Measurements from ENCODE around the gene THBS2. TPM values are rescaled to one million over a fixed set of nuclear protein-coding genes. Genes with fewer than 3 reads are reported as not detected.
"Not testable (repeated sequence)": the region's sequence is repeated elsewhere in the genome, so short reads cannot be mapped to it uniquely, and the experiment has no call there.

THBS2 gene
- total and polyA plus RNA-seq, 2 donors: 2.6 to 4.2 TPM

DNA sequence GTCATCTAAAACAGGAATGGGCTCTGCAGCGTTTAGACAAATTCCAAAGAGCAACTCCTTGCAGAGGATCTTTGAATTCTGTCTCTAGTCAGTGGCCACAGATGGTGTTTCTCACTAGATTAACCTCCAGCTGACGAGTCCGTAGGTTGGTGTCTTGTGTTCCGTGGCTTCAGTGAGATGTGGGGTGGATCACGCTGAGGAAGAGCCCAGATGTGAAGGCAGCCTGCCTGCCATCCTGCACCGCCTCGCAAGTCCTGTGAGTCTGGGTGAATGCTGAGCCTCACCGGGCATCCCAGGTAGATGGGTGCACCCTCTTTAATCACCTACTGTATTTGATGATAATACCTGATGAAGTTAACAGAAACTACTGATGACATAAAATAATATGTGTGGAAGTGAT is 70.4 kb downstream of the THBS2 start:
- no peak overlapping the region for H3K27ac ChIP-seq (ENCODE audit: low read depth in 1 of 2, low read length in 1 of 2)
- WGBS: 96% methylated on average over 8 of the region's 8 CpGs
- no peaks in the 10 kb centered on the region for H3K4me1 ChIP-seq (ENCODE audit: control insufficient read depth in 2 of 2, insufficient read depth in 2 of 2, low read length in 2 of 2)
- peaks cover 0 to 4% of the 10 kb centered on the region in 2 donors for H3K9me3 ChIP-seq (ENCODE audit: control insufficient read depth in 2 of 2, insufficient read depth in 1 of 2, low read length in 1 of 2)
- DNase-seq (ENCODE audit: low read depth in 6 of 9, low spot score in 9 of 9): no peak
- no peak overlapping the region for H3K4me3 ChIP-seq (ENCODE audit: low read length in 2 of 2)
- H3K36me3 ChIP-seq (ENCODE audit: control insufficient read depth in 2 of 2, insufficient read depth in 2 of 2, low read length in 1 of 2): no peaks in the 10 kb centered on the region
- no peaks in the 10 kb centered on the region for H3K27me3 ChIP-seq (ENCODE audit: control insufficient read depth in 2 of 2, insufficient read depth in 1 of 2, low read length in 1 of 2)

DNA sequence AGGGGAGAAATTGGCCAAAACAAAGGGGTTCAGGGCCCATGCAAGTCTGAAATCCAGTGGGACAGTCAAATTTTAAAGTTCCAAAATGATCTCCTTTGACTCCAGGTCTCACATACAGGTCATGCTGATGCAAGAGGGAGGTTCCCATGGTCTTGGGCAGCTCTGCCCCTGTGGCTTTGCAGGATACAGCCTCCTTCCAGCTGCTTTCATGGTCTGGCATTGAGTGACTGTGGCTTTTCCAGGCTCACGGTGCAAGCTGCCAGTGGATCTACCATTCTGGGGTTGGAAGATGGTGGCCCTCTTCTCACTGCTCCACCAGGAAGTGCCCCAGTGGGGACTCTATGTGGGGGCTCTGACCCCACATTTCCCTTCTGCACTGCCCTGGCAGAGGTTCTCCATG is 73.8 kb downstream of the THBS2 start:
- 98% methylated on average over 1 of the region's 1 CpG for WGBS
- DNase-seq (ENCODE audit: low read depth in 6 of 9, low spot score in 9 of 9); H3K4me3 ChIP-seq (ENCODE audit: low read length in 2 of 2); H3K9me3 ChIP-seq (ENCODE audit: control insufficient read depth in 2 of 2, insufficient read depth in 1 of 2, low read length in 1 of 2); H3K36me3 ChIP-seq (ENCODE audit: control insufficient read depth in 2 of 2, insufficient read depth in 2 of 2, low read length in 1 of 2); H3K4me1 ChIP-seq (ENCODE audit: control insufficient read depth in 2 of 2, insufficient read depth in 2 of 2, low read length in 2 of 2); H3K27ac ChIP-seq (ENCODE audit: low read depth in 1 of 2, low read length in 1 of 2); H3K27me3 ChIP-seq (ENCODE audit: control insufficient read depth in 2 of 2, insufficient read depth in 1 of 2, low read length in 1 of 2): not testable (repeated sequence)

GRCh38 chr6:169177516-169178166 is 76.0 kb downstream of the THBS2 start:
- Histone ChIP-seq H3K4me1 (ENCODE audit: control insufficient read depth in 2 of 2, insufficient read depth in 2 of 2, low read length in 2 of 2) (no peaks in the 10 kb centered on the region), H3K27me3 (ENCODE audit: control insufficient read depth in 2 of 2, insufficient read depth in 1 of 2, low read length in 1 of 2) (no peaks in the 10 kb centered on the region), H3K4me3 (ENCODE audit: low read length in 2 of 2) (no peak overlapping the region), H3K9me3 (ENCODE audit: control insufficient read depth in 2 of 2, insufficient read depth in 1 of 2, low read length in 1 of 2) (no peaks in the 10 kb centered on the region), H3K27ac (ENCODE audit: low read depth in 1 of 2, low read length in 1 of 2) (no peak overlapping the region), H3K36me3 (ENCODE audit: control insufficient read depth in 2 of 2, insufficient read depth in 2 of 2, low read length in 1 of 2) (no peaks in the 10 kb centered on the region)
- WGBS: 89% methylated on average over 10 of the region's 10 CpGs
- DNase-seq (ENCODE audit: low read depth in 6 of 9, low spot score in 9 of 9): no peak

DNA sequence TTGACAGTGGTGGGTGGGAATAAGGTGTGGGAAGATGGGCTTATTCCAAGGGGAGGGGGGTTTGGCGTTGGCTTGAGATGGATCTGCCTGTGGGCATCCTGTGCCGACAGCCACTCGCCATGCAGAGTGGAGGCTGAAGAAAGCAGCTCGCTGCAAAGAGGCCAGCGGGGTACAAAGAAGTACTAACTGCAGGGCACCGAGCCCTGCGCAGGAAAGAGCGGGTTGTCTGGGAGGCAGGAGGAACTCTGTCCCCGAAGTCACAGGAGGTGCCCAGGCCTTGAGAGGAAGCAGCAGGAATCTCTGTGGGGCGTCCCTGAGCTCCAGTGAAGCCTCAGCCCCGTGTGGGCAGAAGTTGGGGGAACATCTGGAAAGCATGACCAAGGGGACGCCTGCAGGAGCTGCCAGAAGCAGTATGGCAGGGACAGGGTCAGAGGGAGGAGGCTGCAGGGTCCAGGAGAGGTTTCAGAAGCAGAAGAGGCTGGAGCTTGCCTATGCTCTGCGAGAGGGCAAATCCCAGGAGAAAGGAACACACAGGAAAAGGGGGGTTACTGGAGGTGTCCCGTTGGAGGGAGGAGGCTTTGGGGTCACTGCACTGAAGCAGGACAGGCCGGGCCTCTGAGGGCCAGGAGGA is 77.2 kb downstream of the THBS2 start:
- no peaks in the 10 kb centered on the region for H3K4me1 ChIP-seq (ENCODE audit: control insufficient read depth in 2 of 2, insufficient read depth in 2 of 2, low read length in 2 of 2)
- no peaks in the 10 kb centered on the region for H3K27me3 ChIP-seq (ENCODE audit: control insufficient read depth in 2 of 2, insufficient read depth in 1 of 2, low read length in 1 of 2)
- no peak for DNase-seq (ENCODE audit: low read depth in 6 of 9, low spot score in 9 of 9)
- 88% methylated on average over 15 of the region's 15 CpGs for WGBS
- H3K4me3 ChIP-seq (ENCODE audit: low read length in 2 of 2): no peak overlapping the region
- no peaks in the 10 kb centered on the region for H3K9me3 ChIP-seq (ENCODE audit: control insufficient read depth in 2 of 2, insufficient read depth in 1 of 2, low read length in 1 of 2)
- H3K36me3 ChIP-seq (ENCODE audit: control insufficient read depth in 2 of 2, insufficient read depth in 2 of 2, low read length in 1 of 2): no peaks in the 10 kb centered on the region
- no peak overlapping the region for H3K27ac ChIP-seq (ENCODE audit: low read depth in 1 of 2, low read length in 1 of 2)

- no peak for DNase-seq (ENCODE audit: low read depth in 6 of 9, low spot score in 9 of 9)
- 91% methylated on average over 15 of the region's 15 CpGs for WGBS
These were observed 78.2 kb downstream of the THBS2 start for GRCh38 chr6:169175360-169175887.

GRCh38 chr6:169174516-169175359 is 78.9 kb downstream of the THBS2 start:
- 89% methylated on average over 27 of the region's 28 CpGs for WGBS
- Histone ChIP-seq H3K36me3 (ENCODE audit: control insufficient read depth in 2 of 2, insufficient read depth in 2 of 2, low read length in 1 of 2) (no peaks in the 10 kb centered on the region), H3K4me3 (ENCODE audit: low read length in 2 of 2) (no peak overlapping the region), H3K9me3 (ENCODE audit: control insufficient read depth in 2 of 2, insufficient read depth in 1 of 2, low read length in 1 of 2) (no peaks in the 10 kb centered on the region), H3K4me1 (ENCODE audit: control insufficient read depth in 2 of 2, insufficient read depth in 2 of 2, low read length in 2 of 2) (no peaks in the 10 kb centered on the region), H3K27me3 (ENCODE audit: control insufficient read depth in 2 of 2, insufficient read depth in 1 of 2, low read length in 1 of 2) (no peaks in the 10 kb centered on the region), H3K27ac (ENCODE audit: low read depth in 1 of 2, low read length in 1 of 2) (no peak overlapping the region)
- DNase-seq (ENCODE audit: low read depth in 6 of 9, low spot score in 9 of 9): no peak

More at GRCh38 chr6:169175360-169175887, 78.2 kb downstream of the THBS2 start:
- H3K27ac ChIP-seq (ENCODE audit: low read depth in 1 of 2, low read length in 1 of 2): no peak overlapping the region
- H3K4me3 ChIP-seq (ENCODE audit: low read length in 2 of 2): no peak overlapping the region
- no peaks in the 10 kb centered on the region for H3K9me3 ChIP-seq (ENCODE audit: control insufficient read depth in 2 of 2, insufficient read depth in 1 of 2, low read length in 1 of 2)
- no peaks in the 10 kb centered on the region for H3K4me1 ChIP-seq (ENCODE audit: control insufficient read depth in 2 of 2, insufficient read depth in 2 of 2, low read length in 2 of 2)
- no peaks in the 10 kb centered on the region for H3K36me3 ChIP-seq (ENCODE audit: control insufficient read depth in 2 of 2, insufficient read depth in 2 of 2, low read length in 1 of 2)
- no peaks in the 10 kb centered on the region for H3K27me3 ChIP-seq (ENCODE audit: control insufficient read depth in 2 of 2, insufficient read depth in 1 of 2, low read length in 1 of 2)

- H3K9me3 ChIP-seq (ENCODE audit: control insufficient read depth in 2 of 2, insufficient read depth in 1 of 2, low read length in 1 of 2): no peaks in the 10 kb centered on the region
- 95% methylated on average over 25 of the region's 25 CpGs for WGBS
- H3K4me3 ChIP-seq (ENCODE audit: low read length in 2 of 2): no peak overlapping the region
- H3K27me3 ChIP-seq (ENCODE audit: control insufficient read depth in 2 of 2, insufficient read depth in 1 of 2, low read length in 1 of 2): no peaks in the 10 kb centered on the region
- H3K4me1 ChIP-seq (ENCODE audit: control insufficient read depth in 2 of 2, insufficient read depth in 2 of 2, low read length in 2 of 2): no peaks in the 10 kb centered on the region
- no peaks in the 10 kb centered on the region for H3K36me3 ChIP-seq (ENCODE audit: control insufficient read depth in 2 of 2, insufficient read depth in 2 of 2, low read length in 1 of 2)
- no peak for DNase-seq (ENCODE audit: low read depth in 6 of 9, low spot score in 9 of 9)
- no peak overlapping the region for H3K27ac ChIP-seq (ENCODE audit: low read depth in 1 of 2, low read length in 1 of 2)
These were observed 79.9 kb downstream of the THBS2 start for GRCh38 chr6:169173532-169174268.

GRCh38 chr6:169172946-169173345 is 80.7 kb downstream of the THBS2 start:
- 97% methylated on average over 9 of the region's 9 CpGs for WGBS
- no peak overlapping the region for H3K27ac ChIP-seq (ENCODE audit: low read depth in 1 of 2, low read length in 1 of 2)

More at GRCh38 chr6:169172946-169173345, 80.7 kb downstream of the THBS2 start:
- Histone ChIP-seq H3K27me3 (ENCODE audit: control insufficient read depth in 2 of 2, insufficient read depth in 1 of 2, low read length in 1 of 2) (no peaks in the 10 kb centered on the region), H3K36me3 (ENCODE audit: control insufficient read depth in 2 of 2, insufficient read depth in 2 of 2, low read length in 1 of 2) (no peaks in the 10 kb centered on the region), H3K4me1 (ENCODE audit: control insufficient read depth in 2 of 2, insufficient read depth in 2 of 2, low read length in 2 of 2) (no peaks in the 10 kb centered on the region), H3K4me3 (ENCODE audit: low read length in 2 of 2) (no peak overlapping the region), H3K9me3 (ENCODE audit: control insufficient read depth in 2 of 2, insufficient read depth in 1 of 2, low read length in 1 of 2) (no peaks in the 10 kb centered on the region)
- no peak for DNase-seq (ENCODE audit: low read depth in 6 of 9, low spot score in 9 of 9)
